Dendritic cell treated with granulocyte-macrophage colony-stimulating factor and Interleukin-4, amounts not matched to agents 40 ng/mL and 50 ng/mL, for 4 days (primary cell): ENCODE measurements around the gene TTC28.

Experiments used
- H3K27ac Mint-ChIP-seq: one replicate; pipeline ENCODE4 v1.8.0; 2022; ENCODE audit warnings: mild to moderate bottlenecking, mixed read lengths
- H3K27me3 Mint-ChIP-seq: one replicate; pipeline ENCODE4 v1.8.0; 2022; ENCODE audit warnings: mild to moderate bottlenecking, mixed read lengths
- H3K36me3 Mint-ChIP-seq: one replicate; pipeline ENCODE4 v1.8.0; 2022; ENCODE audit warnings: low read depth, mixed read lengths
- H3K4me1 Mint-ChIP-seq: one replicate; pipeline ENCODE4 v1.8.0; 2022; ENCODE audit warnings: low read depth, mixed read lengths
- H3K4me3 Mint-ChIP-seq: one replicate; pipeline ENCODE4 v1.8.0; 2022; ENCODE audit warnings: mild to moderate bottlenecking, moderate library complexity, mixed read lengths
- H3K9me3 Mint-ChIP-seq: one replicate; pipeline ENCODE4 v1.8.0; 2022; ENCODE audit warnings: mixed read lengths
- intact Hi-C: fragments of 100-400 bp; cut with micrococcal nuclease; formaldehyde crosslinking; loops from one replicate; pipeline ENCODE4 v1.15.0; 2022

TTC28 gene

DNA sequence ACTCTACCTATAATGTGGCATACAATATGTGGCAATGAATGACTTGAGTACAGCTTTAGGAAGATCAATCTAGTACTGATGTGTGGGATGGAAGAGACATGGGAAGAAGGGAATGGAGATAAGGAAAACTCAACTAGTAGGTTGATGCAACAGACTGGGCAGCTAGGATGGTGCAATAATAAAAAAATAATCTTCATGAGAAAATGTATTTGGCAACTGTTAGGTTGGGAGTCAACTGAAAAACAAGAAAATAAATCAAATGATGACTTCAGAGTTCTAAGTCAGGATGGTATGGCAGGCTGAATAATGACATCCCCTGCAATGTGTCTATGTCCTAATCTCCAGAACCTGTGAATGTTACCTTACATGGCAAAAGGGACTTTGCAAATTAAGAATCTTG, 523.8 kb downstream of the TTC28 start:
- H3K27ac Mint-ChIP-seq: no peak overlapping the region
- H3K4me3 Mint-ChIP-seq: no peak overlapping the region
- peaks cover 25% of the 10 kb centered on the region for H3K9me3 Mint-ChIP-seq
- H3K36me3 Mint-ChIP-seq: no peaks in the 10 kb centered on the region
- H3K4me1 Mint-ChIP-seq: no peaks in the 10 kb centered on the region
- no peaks in the 10 kb centered on the region for H3K27me3 Mint-ChIP-seq
- intact Hi-C loops: no loop called here

DNA sequence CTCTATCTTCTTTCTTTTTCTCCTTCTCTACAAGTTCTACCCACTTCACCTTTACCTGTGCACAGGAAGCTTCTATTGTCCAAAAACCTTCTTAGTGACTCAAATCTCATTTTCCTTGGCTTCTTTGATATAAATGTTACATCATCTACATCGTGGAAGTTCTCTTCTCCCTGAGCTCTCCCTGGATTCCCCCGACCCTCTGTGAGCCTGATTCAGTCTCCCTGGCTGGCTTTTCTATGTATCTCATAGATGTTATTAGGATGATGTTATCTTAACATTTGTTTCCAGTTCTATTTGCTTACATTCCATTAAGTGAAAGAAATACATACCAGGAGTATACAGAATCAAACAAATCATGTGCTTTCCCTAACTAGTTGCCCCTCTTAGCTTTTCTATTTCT, 524.8 kb downstream of the TTC28 start:
- H3K27me3 Mint-ChIP-seq: no peaks in the 10 kb centered on the region
- H3K9me3 Mint-ChIP-seq: peaks cover 25% of the 10 kb centered on the region
- no peaks in the 10 kb centered on the region for H3K36me3 Mint-ChIP-seq
- intact Hi-C loops: no loop called here
- no peak overlapping the region for H3K4me3 Mint-ChIP-seq
- H3K4me1 Mint-ChIP-seq: no peaks in the 10 kb centered on the region
- no peak overlapping the region for H3K27ac Mint-ChIP-seq

DNA sequence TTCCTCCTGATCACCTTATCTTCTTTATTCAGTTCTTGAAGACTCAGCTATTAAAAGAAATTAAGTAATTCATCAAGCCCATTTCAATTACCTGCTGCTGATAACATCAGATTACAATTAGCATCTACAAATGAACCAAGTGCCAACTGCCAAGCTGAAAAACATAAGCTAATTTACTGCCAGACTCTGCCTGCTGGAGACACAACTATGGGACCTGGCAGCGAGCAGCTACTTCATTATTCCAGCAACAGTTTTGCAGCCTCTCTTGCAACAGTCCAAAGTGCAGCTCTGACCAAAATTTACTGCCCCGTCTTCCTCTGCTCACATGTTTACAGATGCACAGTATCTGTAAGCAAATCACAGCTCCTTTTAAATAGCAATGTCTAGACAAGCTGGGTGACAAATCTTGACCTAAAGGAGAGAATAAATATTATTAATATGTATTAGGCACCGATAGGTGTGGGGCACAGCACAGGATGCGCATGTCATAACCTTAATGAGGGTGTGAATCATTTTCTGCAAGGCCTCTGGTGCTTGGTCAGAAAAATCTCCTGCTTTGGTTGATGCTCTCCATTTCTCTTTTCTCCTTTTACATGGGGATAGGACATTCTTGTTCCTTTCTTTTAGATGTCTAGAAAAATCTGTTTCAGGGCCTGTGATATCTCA, 528.4 kb downstream of the TTC28 start:
- H3K9me3 Mint-ChIP-seq: peaks cover 10% of the 10 kb centered on the region
- H3K27me3 Mint-ChIP-seq: no peaks in the 10 kb centered on the region
- no peaks in the 10 kb centered on the region for H3K36me3 Mint-ChIP-seq
- H3K4me1 Mint-ChIP-seq: no peaks in the 10 kb centered on the region
- H3K27ac Mint-ChIP-seq: no peak overlapping the region
- H3K4me3 Mint-ChIP-seq: no peak overlapping the region
- intact Hi-C loops: no loop called here

DNA sequence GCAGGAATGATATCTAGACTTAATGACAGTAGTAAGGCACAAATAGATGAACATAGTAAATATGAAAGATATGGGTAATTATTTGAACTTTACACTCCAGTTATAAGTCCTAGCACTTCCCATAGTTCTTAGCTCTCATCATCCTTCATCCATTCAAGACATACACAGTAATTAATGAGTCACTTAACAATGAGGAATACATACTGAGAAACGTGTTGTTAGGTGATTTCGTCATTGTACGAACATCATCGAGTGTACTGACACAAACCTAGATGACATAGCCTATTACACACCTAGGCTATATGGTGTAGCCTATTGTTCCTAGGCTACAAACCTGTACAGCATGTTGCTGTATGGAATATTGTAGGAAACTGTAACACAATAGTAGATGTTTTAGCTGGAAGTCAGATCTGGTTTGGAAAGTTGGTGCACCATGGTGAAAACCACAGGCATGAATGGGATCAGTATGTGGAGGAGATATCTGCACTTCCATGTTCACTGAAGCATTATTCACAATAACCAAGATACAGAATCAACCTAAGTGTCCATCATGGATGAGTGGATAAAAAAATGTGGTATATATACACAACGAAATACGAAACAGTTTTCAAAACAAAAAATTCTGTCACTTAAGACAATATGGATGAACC, 530.7 kb downstream of the TTC28 start:
- H3K27ac Mint-ChIP-seq: no peak overlapping the region
- H3K36me3 Mint-ChIP-seq: no peaks in the 10 kb centered on the region
- H3K9me3 Mint-ChIP-seq: no peaks in the 10 kb centered on the region
- no peak overlapping the region for H3K4me3 Mint-ChIP-seq
- H3K4me1 Mint-ChIP-seq: no peaks in the 10 kb centered on the region
- intact Hi-C loops: no loop called here
- H3K27me3 Mint-ChIP-seq: no peaks in the 10 kb centered on the region

DNA sequence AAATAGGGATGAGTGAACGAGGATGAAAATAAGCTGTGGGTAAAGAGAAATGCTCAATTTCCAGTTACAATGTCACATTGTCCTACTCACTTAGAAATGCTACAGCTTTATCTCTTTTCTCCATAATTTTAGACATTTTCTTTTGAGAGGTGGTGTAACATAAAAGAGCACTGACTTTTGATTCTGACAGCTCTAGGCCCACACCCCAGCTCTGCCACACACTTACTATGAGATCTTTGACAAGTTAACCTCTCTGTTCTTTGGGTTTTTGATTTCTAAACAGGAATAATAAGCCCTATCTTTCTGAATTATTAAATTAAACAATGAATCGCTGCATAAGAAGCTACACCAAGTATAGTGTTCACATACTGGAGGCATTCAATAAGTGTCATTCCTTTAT, 532.2 kb downstream of the TTC28 start:
- Mint-ChIP-seq H3K9me3 (no peaks in the 10 kb centered on the region), H3K4me1 (no peaks in the 10 kb centered on the region), H3K27ac (no peak overlapping the region), H3K4me3 (no peak overlapping the region), H3K36me3 (no peaks in the 10 kb centered on the region), H3K27me3 (no peaks in the 10 kb centered on the region)
- intact Hi-C loops: no loop called here

DNA sequence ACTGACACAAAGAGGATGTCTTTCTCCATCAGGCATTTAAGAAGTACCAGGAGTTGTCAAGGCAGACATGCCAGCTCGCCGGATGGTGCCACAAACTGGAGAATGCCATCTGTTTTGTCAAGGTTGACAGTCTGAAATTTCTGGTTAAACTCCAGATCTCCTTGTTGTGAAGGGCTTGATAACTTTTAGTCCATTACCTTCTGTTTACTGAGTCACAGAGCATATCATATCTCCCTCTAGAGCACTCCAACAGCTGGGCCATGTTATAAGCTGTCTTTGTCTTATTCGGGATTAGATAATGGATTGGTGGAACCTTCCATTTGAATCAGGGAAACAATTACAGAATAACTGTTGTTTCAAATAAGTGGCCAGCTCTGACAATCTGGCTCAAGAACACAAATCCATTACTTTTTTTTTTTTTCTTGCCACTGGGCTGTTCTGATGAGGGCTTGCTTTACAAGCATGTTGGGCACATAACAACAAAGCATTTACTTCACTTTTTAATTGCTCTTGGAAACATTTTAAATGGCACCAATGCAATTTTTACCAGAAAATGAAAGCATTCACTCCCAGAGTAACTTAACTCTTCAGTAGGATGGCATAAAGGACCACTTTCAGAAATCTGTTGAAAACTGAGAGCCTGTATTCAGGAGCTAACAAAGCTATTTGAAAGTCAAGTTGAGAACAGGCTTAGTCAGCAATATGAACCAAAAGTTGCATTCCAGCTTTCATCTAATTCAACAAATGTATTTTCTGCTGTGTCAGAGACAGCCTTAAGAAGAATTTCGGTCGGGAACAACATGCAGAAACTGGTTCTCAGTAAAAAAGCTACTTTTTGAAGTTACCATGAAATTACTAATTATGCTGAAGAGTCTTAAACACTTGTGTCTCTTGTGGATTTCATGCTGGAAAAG, 533.0 kb downstream of the TTC28 start:
- H3K27ac Mint-ChIP-seq: no peak overlapping the region
- H3K4me3 Mint-ChIP-seq: no peak overlapping the region
- H3K36me3 Mint-ChIP-seq: no peaks in the 10 kb centered on the region
- intact Hi-C loops: no loop called here
- no peaks in the 10 kb centered on the region for H3K27me3 Mint-ChIP-seq
- no peaks in the 10 kb centered on the region for H3K9me3 Mint-ChIP-seq
- no peaks in the 10 kb centered on the region for H3K4me1 Mint-ChIP-seq

DNA sequence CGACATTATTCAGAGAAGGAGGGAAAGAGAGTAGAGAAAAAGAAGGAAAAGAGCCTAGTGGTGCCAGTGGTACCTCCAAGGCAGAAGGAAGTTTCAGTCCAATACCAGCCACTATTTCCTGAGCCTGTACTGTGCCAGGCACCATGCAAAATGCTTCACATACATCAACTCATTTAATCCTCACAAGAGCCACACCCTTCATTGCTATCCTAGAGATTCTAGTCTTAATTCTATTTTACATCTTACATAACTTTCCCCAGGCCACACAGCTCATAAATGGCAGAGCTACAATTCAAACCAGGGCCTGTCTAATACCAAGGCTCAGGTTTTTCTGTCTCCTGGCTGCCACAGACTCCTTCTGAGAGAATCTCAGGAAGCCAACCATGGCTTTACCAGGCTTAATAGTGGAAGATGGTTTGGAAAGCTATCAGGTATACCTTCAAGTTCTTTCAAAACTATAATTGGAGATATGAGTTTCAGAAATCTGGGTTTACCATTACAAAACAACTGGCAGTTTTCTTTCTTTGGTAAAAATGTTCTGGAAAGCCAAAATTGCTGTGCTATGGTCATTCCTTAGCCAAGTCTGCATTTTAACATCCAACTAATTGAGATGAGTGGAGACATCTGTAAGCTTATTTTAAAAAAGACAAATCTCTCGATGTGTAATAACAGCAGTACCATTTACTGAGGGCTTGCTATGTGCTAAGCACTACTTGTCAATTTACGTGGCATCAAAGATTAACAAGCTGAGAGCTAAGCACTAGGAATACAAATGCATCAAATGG, 535.5 kb downstream of the TTC28 start:
- H3K9me3 Mint-ChIP-seq: no peaks in the 10 kb centered on the region
- no peaks in the 10 kb centered on the region for H3K36me3 Mint-ChIP-seq
- no peaks in the 10 kb centered on the region for H3K4me1 Mint-ChIP-seq
- intact Hi-C loops: no loop called here
- peaks cover 1% of the 10 kb centered on the region for H3K27me3 Mint-ChIP-seq
- H3K4me3 Mint-ChIP-seq: no peak overlapping the region
- no peak overlapping the region for H3K27ac Mint-ChIP-seq

DNA sequence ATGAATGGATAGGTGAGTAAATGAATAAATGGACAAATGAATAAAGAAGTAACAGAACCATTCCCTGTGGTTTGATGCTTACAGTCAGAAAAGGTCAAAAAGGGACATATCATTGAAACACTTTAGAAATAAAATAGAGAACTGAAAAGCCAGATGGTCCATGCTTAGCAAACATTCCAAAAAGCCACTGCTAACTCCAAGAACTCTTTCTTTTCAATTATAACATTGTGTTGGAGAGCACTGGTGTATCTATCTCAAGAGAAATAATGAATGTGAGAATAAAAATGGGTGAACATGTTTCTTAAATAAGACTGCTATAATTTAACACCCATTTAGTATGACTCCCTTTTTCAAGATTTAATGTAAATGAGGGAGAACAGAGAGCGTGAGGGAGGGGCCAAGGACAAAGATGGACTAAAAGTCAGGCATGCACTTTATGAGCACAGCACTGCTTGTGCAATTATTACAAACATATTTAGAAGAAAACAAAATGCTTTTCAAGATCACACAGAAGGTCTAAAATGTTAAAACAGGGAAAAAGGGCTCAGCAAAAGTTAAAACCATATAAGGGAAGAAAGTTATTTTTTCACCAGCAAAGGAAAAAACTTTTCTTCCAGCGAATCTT, 536.3 kb downstream of the TTC28 start:
- Mint-ChIP-seq H3K27ac (no peak overlapping the region), H3K4me3 (no peak overlapping the region), H3K4me1 (no peaks in the 10 kb centered on the region), H3K36me3 (no peaks in the 10 kb centered on the region), H3K9me3 (no peaks in the 10 kb centered on the region), H3K27me3 (peaks cover 1% of the 10 kb centered on the region)
- intact Hi-C loops: no loop called here

DNA sequence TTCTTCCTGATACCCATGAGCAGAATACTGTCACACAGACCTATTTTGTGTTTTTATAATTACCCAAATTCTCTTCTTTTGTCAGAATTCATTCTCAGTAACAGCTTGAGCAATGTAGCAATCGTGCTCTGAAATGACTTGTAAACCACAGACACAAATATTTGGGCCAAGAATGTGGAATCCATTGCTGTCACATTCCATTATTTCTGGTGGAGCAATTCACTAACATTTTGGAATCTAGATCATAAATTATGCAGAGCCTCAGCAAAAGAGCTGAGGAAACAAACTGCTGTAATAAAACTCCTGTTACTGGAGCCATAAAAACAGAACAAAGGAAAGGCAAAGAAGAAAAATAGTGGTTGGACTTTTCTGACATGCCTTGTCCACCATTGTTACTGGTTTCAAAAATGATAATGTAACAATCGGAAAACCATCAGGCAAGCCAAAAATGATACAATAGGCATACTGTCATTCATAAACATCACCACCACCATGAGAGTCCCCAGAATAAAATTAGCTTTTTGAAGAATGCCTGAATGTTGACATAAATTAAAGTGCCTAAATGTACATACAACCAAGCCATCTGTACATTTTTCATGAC, 537.2 kb downstream of the TTC28 start:
- intact Hi-C loops: no loop called here
- Mint-ChIP-seq H3K4me3 (no peak overlapping the region), H3K27me3 (peaks cover 1% of the 10 kb centered on the region), H3K4me1 (no peaks in the 10 kb centered on the region), H3K27ac (no peak overlapping the region), H3K9me3 (no peaks in the 10 kb centered on the region), H3K36me3 (no peaks in the 10 kb centered on the region)

DNA sequence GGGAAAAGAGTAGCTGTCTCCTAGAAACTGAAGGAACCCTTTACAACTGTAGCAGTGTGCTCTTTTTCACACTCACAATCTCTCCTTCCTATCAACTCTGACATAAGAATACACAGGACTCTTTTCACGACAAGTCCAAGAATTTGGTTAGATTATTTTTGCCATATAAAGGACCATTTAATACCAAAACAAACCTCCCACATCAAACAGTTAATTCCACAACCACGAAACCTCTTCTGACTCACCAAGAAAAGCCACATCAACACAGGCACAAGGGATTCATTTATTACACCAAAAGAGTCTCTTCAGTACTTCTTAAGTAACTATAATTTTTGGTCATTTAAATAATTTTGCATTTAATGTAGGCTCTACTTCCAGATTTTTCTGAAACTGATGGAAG, 538.0 kb downstream of the TTC28 start:
- no peaks in the 10 kb centered on the region for H3K36me3 Mint-ChIP-seq
- H3K27me3 Mint-ChIP-seq: peaks cover 1% of the 10 kb centered on the region
- H3K4me1 Mint-ChIP-seq: no peaks in the 10 kb centered on the region
- no peak overlapping the region for H3K27ac Mint-ChIP-seq
- intact Hi-C loops: no loop called here
- H3K4me3 Mint-ChIP-seq: no peak overlapping the region
- H3K9me3 Mint-ChIP-seq: no peaks in the 10 kb centered on the region

DNA sequence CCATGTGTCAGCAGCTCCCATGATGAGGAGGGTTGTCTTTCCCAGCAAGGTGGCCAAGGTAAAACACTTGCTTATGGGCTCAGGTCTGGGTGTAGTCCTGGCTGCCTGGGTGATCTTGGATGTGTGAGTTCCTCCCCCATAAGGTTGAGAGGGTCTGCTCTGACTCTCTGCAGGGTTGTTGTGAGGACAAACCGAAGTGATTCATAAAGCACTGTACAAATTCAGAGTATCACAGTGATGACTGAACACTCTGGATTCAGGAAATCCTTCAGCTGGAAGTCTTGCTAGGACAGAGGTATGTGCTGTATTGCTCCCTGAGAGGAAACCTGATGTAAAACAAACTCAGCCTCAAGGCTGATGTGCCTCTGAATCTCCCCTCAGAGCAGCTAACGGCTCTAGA, 539.7 kb downstream of the TTC28 start:
- no peaks in the 10 kb centered on the region for H3K9me3 Mint-ChIP-seq
- no peaks in the 10 kb centered on the region for H3K4me1 Mint-ChIP-seq
- no peaks in the 10 kb centered on the region for H3K36me3 Mint-ChIP-seq
- no peak overlapping the region for H3K4me3 Mint-ChIP-seq
- no peak overlapping the region for H3K27ac Mint-ChIP-seq
- H3K27me3 Mint-ChIP-seq: peaks cover 1% of the 10 kb centered on the region
- intact Hi-C loops: no loop called here

DNA sequence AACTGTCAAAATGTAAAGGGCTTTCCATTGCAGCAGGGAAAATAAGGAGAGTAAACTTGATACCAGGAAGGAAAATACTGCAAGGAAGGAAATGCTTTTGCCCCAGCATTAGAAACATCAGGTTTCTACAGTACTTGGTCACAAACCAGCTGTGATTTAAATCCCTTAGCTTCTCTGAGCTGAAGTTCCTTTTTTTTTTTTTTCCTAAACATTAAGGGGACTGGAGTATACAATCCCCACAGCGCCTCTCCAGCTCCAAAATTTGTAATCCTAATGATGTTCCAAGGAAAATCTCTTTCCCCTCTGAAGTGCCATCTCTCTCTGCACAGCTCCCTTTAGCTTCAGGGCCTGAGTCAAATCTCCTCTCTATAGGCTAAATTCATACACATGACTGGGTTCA, 540.1 kb downstream of the TTC28 start:
- H3K4me3 Mint-ChIP-seq: no peak overlapping the region
- intact Hi-C loops: no loop called here

DNA sequence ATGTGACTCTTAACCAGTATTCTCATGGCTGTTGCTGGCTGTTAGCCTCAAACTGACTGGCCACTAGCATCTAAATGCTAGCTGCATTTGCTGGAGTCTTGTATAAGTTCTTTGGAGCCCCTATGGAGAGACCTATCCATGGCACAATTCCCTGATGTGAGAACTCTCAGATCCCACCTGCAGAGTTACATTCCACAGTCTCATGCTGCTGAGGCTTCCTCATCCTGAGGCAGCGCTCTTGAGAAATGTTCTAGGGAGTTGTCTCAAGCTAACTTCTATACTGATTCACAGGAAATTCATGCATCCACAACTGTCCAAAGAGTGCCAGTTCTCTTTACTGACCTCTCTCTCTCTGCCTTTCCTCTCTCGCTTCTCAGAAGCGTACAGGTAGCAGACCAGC, 542.6 kb downstream of the TTC28 start:
- H3K4me3 Mint-ChIP-seq: no peak overlapping the region
- peaks cover 1% of the 10 kb centered on the region for H3K27me3 Mint-ChIP-seq
- no peaks in the 10 kb centered on the region for H3K4me1 Mint-ChIP-seq
- no peak overlapping the region for H3K27ac Mint-ChIP-seq
- H3K36me3 Mint-ChIP-seq: no peaks in the 10 kb centered on the region
- H3K9me3 Mint-ChIP-seq: no peaks in the 10 kb centered on the region
- intact Hi-C loops: no loop called here

More for the DNA sequence above, 540.1 kb downstream of the TTC28 start:
- Mint-ChIP-seq H3K9me3 (no peaks in the 10 kb centered on the region), H3K27ac (no peak overlapping the region), H3K27me3 (peaks cover 1% of the 10 kb centered on the region), H3K36me3 (no peaks in the 10 kb centered on the region), H3K4me1 (no peaks in the 10 kb centered on the region)
